C4-2B (cell line): ENCODE results near the gene SWSAP1.
"Not testable (repeated sequence)": the region's sequence is repeated elsewhere in the genome, so short reads cannot be mapped to it uniquely, and the experiment has no call there.

ENCODE experiments used
- ZFX ChIP-seq: fragments of 450-650 bp; IDR thresholded peaks from 2 replicates; pipeline ENCODE4 v1.6.1; 2017
- TF ChIP-seq, protein P1 (sequence below): fragments of 450-650 bp; conservative IDR thresholded peaks from 2 replicates; pipeline ENCODE4 v1.5.1; 2017; ENCODE audit warnings: mild to moderate bottlenecking

DNA sequence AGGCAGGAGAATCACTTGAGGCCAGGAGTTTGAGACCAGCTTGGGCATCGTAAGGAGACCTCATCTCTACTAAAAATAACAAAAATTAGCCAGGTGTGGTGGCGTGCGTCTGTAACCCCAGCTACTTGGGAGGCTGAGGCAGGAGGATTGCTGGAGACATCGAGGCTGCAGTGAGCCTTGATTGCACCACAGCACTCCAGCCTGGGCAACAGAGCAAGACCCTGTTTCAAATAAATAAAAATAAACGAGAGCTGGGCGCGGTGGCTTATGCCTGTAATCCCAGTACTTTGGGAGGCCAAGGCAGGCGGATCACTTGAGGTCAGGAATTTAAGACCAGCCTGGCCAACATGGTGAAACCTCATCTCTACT lies 34.4 kb upstream of the SWSAP1 start:
- TF ChIP-seq, protein P1, sequence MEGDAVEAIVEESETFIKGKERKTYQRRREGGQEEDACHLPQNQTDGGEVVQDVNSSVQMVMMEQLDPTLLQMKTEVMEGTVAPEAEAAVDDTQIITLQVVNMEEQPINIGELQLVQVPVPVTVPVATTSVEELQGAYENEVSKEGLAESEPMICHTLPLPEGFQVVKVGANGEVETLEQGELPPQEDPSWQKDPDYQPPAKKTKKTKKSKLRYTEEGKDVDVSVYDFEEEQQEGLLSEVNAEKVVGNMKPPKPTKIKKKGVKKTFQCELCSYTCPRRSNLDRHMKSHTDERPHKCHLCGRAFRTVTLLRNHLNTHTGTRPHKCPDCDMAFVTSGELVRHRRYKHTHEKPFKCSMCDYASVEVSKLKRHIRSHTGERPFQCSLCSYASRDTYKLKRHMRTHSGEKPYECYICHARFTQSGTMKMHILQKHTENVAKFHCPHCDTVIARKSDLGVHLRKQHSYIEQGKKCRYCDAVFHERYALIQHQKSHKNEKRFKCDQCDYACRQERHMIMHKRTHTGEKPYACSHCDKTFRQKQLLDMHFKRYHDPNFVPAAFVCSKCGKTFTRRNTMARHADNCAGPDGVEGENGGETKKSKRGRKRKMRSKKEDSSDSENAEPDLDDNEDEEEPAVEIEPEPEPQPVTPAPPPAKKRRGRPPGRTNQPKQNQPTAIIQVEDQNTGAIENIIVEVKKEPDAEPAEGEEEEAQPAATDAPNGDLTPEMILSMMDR = not testable (repeated sequence)
- TF ChIP-seq ZFX = not testable (repeated sequence)
